K562 (cell line): ENCODE results near the gene ZMYND8. TPM values are rescaled to one million over a fixed set of nuclear protein-coding genes. Genes with fewer than 3 reads are reported as not detected.

Experiments
- ARNT ChIP-seq, 2 experiments: fragments of 450-650 bp; IDR thresholded peaks; 2 replicates each; pipeline ENCODE4 v1.6.1; 2016; ENCODE audit warnings: mild to moderate bottlenecking in 1 of 2
- ASH1L ChIP-seq: fragments of 450-650 bp; IDR thresholded peaks from 2 replicates; pipeline ENCODE4 v1.6.1; 2018; ENCODE audit warnings: borderline replicate concordance, mild to moderate bottlenecking, low read depth; ENCODE audit not compliant: partially characterized antibody
- ETS2 ChIP-seq: IDR thresholded peaks from 2 replicates; pipeline ENCODE4 v1.6.1; 2016; ENCODE audit warnings: borderline replicate concordance, missing genetic modification characterization, mild to moderate bottlenecking, moderate library complexity, missing compliant biosample characterization; ENCODE audit not compliant: poor library complexity, severe bottlenecking
- GMEB1 ChIP-seq: fragments of 250-450 bp; sonication (Bioruptor Pico); IDR thresholded peaks from 2 replicates; pipeline ENCODE4 v1.4.0; 2020; ENCODE audit warnings: mild to moderate bottlenecking
- GTF2E2 ChIP-seq: fragments of 200-800 bp; sonication (Bioruptor generic); IDR thresholded peaks from 2 replicates; pipeline ENCODE4 v1.6.1; 2016; ENCODE audit warnings: missing genetic modification characterization, missing compliant biosample characterization
- HDAC1 ChIP-seq, 2 experiments: fragments of 450-650 bp; IDR thresholded peaks; 2 replicates each; pipeline ENCODE4 v1.6.1; 2016 to 2017; ENCODE audit warnings: inconsistent platforms in 1 of 2, mild to moderate bottlenecking in 1 of 2, moderate library complexity in 1 of 2
- HNRNPLL ChIP-seq: fragments of 200-400 bp; formaldehyde crosslinking; IDR thresholded peaks from 2 replicates; pipeline ENCODE4 v1.6.1; 2017; ENCODE audit warnings: low read length, low read depth, mild to moderate bottlenecking; ENCODE audit not compliant: poor library complexity, severe bottlenecking
- JUNB ChIP-seq: fragments of 450-650 bp; formaldehyde crosslinking; conservative IDR thresholded peaks from 2 replicates; pipeline ENCODE4 v1.4.0; 2020; ENCODE audit warnings: mild to moderate bottlenecking
- KHSRP ChIP-seq: fragments of 450-650 bp; IDR thresholded peaks from 2 replicates; pipeline ENCODE4 v1.6.1; 2017
- KLF6 ChIP-seq: fragments of 250-450 bp; sonication (Bioruptor Pico); IDR thresholded peaks from 2 replicates; pipeline ENCODE4 v1.4.0; 2020; ENCODE audit warnings: mild to moderate bottlenecking, moderate library complexity, borderline replicate concordance
- MLLT1 ChIP-seq, 2 experiments: fragments of 450-650 bp; IDR thresholded peaks; 2 replicates each; pipeline ENCODE4 v1.6.1; 2016
- MXI1 ChIP-seq: IDR thresholded peaks from 2 replicates; pipeline ENCODE4 v1.6.1; 2011; ENCODE audit warnings: low read depth, mild to moderate bottlenecking, improper control_type of control experiment, low read length
- NFXL1 ChIP-seq: fragments of 450-650 bp; formaldehyde crosslinking; IDR thresholded peaks from 2 replicates; pipeline ENCODE4 v1.4.0; 2021; ENCODE audit warnings: mild to moderate bottlenecking
- NUFIP1 ChIP-seq: fragments of 450-650 bp; IDR thresholded peaks from 2 replicates; pipeline ENCODE4 v1.6.1; 2018; ENCODE audit not compliant: partially characterized antibody
- PYGO2 ChIP-seq: fragments of 450-650 bp; IDR thresholded peaks from 2 replicates; pipeline ENCODE4 v1.6.1; 2016; ENCODE audit warnings: mild to moderate bottlenecking, missing genetic modification characterization, moderate library complexity, missing compliant biosample characterization
- RCOR1 ChIP-seq, 2 experiments: IDR thresholded peaks; 2 replicates each; pipeline ENCODE4 v1.6.1; 2012; ENCODE audit warnings: low read depth in 2 of 2, low read length in 2 of 2, borderline replicate concordance in 1 of 2, improper control_type of control experiment in 1 of 2
- SP2 ChIP-seq: IDR thresholded peaks from 2 replicates; pipeline ENCODE4 v1.6.1; 2011; ENCODE audit warnings: mild to moderate bottlenecking, low read depth, low read length, moderate library complexity; ENCODE audit not compliant: poor library complexity, severe bottlenecking; ENCODE audit errors: extremely low read depth
- SREBF1 ChIP-seq: fragments of 150-350 bp; IDR thresholded peaks from 2 replicates; pipeline ENCODE4 v1.6.1; 2014; ENCODE audit warnings: antibody characterized with exemption, low read depth, low read length, borderline replicate concordance
- ZBTB17 ChIP-seq: fragments of 450-650 bp; formaldehyde crosslinking; IDR thresholded peaks from 2 replicates; pipeline ENCODE4 v1.4.0; 2020; ENCODE audit warnings: mild to moderate bottlenecking
- ZBTB2 ChIP-seq: fragments of 450-650 bp; IDR thresholded peaks from 2 replicates; pipeline ENCODE4 v1.6.1; 2016; ENCODE audit warnings: antibody characterized with exemption
- ZEB2 ChIP-seq: fragments of 450-650 bp; IDR thresholded peaks from 2 replicates; pipeline ENCODE4 v1.6.1; 2016
- ZNF197 ChIP-seq: fragments of 200-800 bp; sonication (Bioruptor generic); IDR thresholded peaks from 2 replicates; pipeline ENCODE4 v1.6.1; 2016; ENCODE audit warnings: low read depth, missing genetic modification characterization, missing compliant biosample characterization
- ZNF239 ChIP-seq: fragments of 250-450 bp; sonication (Bioruptor Pico); IDR thresholded peaks from 2 replicates; pipeline ENCODE4 v1.4.0; 2020; ENCODE audit warnings: mild to moderate bottlenecking
- polyA plus RNA-seq, 8 experiments: library from polyadenylated mRNA; depleted of rRNA in 4 of 8; stranded (reverse) in 5 of 8; unstranded in 3 of 8; fragments of >200 nt; fragmentation: Nextera tagmentation in 2 of 8; fragmentation: Illumina TruSeq in 1 of 8; extraction: Ambion mirVana in 2 of 8; extraction: Trizol in 1 of 8; gene quantifications; 2 replicates each; pipeline versions ENCODE4 v1.2.1 to v1.2.3, GENCODE V29; 2011 to 2014; ENCODE audit warnings: inconsistent platforms in 1 of 8, missing spikeins in 1 of 8
- total RNA-seq, 7 experiments: library from RNA; depleted of rRNA in 6 of 7; stranded (reverse); fragments of >200 nt in 6 of 7; fragmentation: Illumina TruSeq in 2 of 7; extraction: Trizol in 2 of 7; gene quantifications; 2 replicates each; pipeline versions ENCODE4 v1.2.1 to v1.2.3, GENCODE V29; 2011 to 2021; ENCODE audit warnings: low replicate concordance in 1 of 7

The ZMYND8 gene
- total and polyA plus RNA-seq, 9 of the 15 experiments (the other 6 are each of a cell fraction or from before 2014, with no cell fraction given) = 31.8 to 148 (median 71.9) TPM

GRCh38 chr20:47360297-47361056, 4.0 kb upstream of the ZMYND8 start (continued):
- TF ChIP-seq SP2 = no peak
- TF ChIP-seq KLF6 (CRISPR knock-in tag) = no peak; the same call in 1 of the 2 replicates
- no peak for TF ChIP-seq ETS2 (tag)
- TF ChIP-seq JUNB (CRISPR knock-in tag) = no peak
- TF ChIP-seq ZEB2 = peak; percentile 95
- no peak for TF ChIP-seq ZNF197 (CRISPR knock-in tag)
- no peak for TF ChIP-seq GMEB1 (CRISPR knock-in tag)
- TF ChIP-seq NFXL1 (CRISPR knock-in tag) = no peak
- no peak for TF ChIP-seq ASH1L
- TF ChIP-seq HDAC1 (IDR thresholded peaks at IDR 0.05) = peak in 1 of 2 experiments; percentile 77; a peak in 2 of 4 replicates
- peak; percentile 52; the same call in 1 of the 2 replicates for TF ChIP-seq ZNF239
- TF ChIP-seq HNRNPLL = peak; percentile 35
- TF ChIP-seq ZBTB17 = 0 out of 2 replicates have a peak, but pooled peaks have one; percentile 63
- peak; percentile 90 to 97 for TF ChIP-seq RCOR1 (IDR thresholded peaks at IDR 0.05; ENCODE audit: borderline replicate concordance in 1 of 2, low read depth in 2 of 2, low read length in 2 of 2)
- peak; percentile 66 to 82 for TF ChIP-seq MLLT1 (IDR thresholded peaks at IDR 0.05)
- peak; percentile 96 for TF ChIP-seq GTF2E2
- TF ChIP-seq SREBF1 = 0 out of 2 replicates have a peak, but pooled peaks have one; percentile 24
- peak; percentile 57; the same call in 1 of the 2 replicates for TF ChIP-seq PYGO2 (tag)
- peak; percentile 93 to 95 for TF ChIP-seq ARNT (IDR thresholded peaks at IDR 0.05)
- no peak for TF ChIP-seq NUFIP1
- TF ChIP-seq ZBTB2 = peak; percentile 34; the same call in 1 of the 2 replicates
- TF ChIP-seq KHSRP = peak; percentile 53
- TF ChIP-seq MXI1 = peak; percentile 79; the same call in 1 of the 2 replicates
